HepG2 (cell line): ENCODE data around the gene CRAMP1. TPM values are rescaled to one million over a fixed set of nuclear protein-coding genes. Genes with fewer than 3 reads are reported as not detected.

ENCODE experiments used
- ATAC-seq: fragments of 200-7000 bp; cut with Tn5 transposase; 3 replicates; pipeline ENCODE4 v1.9.1; 2020; ENCODE audit warnings: mild to moderate bottlenecking, moderate library complexity
- BruUV-seq: library from RNA; stranded (reverse); fragments of 400-500 nt; replicated peaks from 2 replicates; lab custom pipeline; 2021; lab: Mats Ljungman, UMichigan
- CTCF ChIA-PET: fragments of 300-600 bp; formaldehyde crosslinking; extraction: SDS; loops from one replicate; lab custom pipeline; 2021; ENCODE audit warnings: low total read pairs, inconsistent platforms, low intra/inter-chr PET ratio; lab: Yijun Ruan, JAX
- POLR2A ChIA-PET: fragments of 350-600 bp; sonication (Branson Sonifier 250); formaldehyde crosslinking; loops from one replicate; lab custom pipeline; 2020; ENCODE audit warnings: antibody characterized with exemption, inconsistent platforms; lab: Yijun Ruan, JAX
- DNase-seq: peaks from one replicate; pipeline ENCODE4 v3.0.0-alpha.2; 2015; ENCODE audit warnings: low spot score
- FAIRE-seq: peaks from 3 replicates; lab custom pipeline; 2011; peaks lifted over from hg19 to GRCh38; lab: Jason Lieb, UNC
- H2AFZ ChIP-seq: one replicate; pipeline ENCODE4 v1.6.1; 2011; ENCODE audit warnings: low read length, inconsistent platforms
- H3K27ac ChIP-seq: fragments of 300-600 bp; 3 replicates; pipeline ENCODE4 v1.8.0; 2011; ENCODE audit warnings: mixed run types, mild to moderate bottlenecking, mixed read lengths, low read length, inconsistent platforms; ENCODE audit not compliant: insufficient read depth; ENCODE audit errors: extremely low read length
- H3K27me3 ChIP-seq, 2 experiments: fragments of 200-600 bp in 1 of 2; 2 replicates in 1 of 2; 3 replicates in 1 of 2; pipeline versions ENCODE4 v1.6.0 to v1.8.0; 2011; ENCODE audit warnings: low read length in 2 of 2, mild to moderate bottlenecking in 2 of 2, moderate library complexity in 2 of 2, inconsistent platforms in 1 of 2; ENCODE audit not compliant: insufficient read depth in 2 of 2, control insufficient read depth in 1 of 2
- H3K36me3 ChIP-seq, 2 experiments: fragments of 200-600 bp in 1 of 2; replicated peaks in 1 of 2; 2 replicates in 1 of 2; 3 replicates in 1 of 2; pipeline versions ENCODE4 v1.5.1 to v1.8.0; 2011; ENCODE audit warnings: low read length in 2 of 2, inconsistent platforms in 1 of 2; ENCODE audit not compliant: insufficient read depth in 2 of 2, control insufficient read depth in 1 of 2
- H3K4me1 ChIP-seq: 2 replicates; pipeline ENCODE4 v1.5.1; 2012; ENCODE audit warnings: low read length, inconsistent platforms; ENCODE audit not compliant: insufficient read depth
- H3K4me2 ChIP-seq: 2 replicates; pipeline ENCODE4 v1.6.0; 2011; ENCODE audit warnings: low read depth, low read length, inconsistent platforms
- H3K4me3 ChIP-seq, 3 experiments: fragments of 200-600 bp in 1 of 3; sonication (generic), shearing (Covaris generic) in 1 of 3; replicated peaks in 1 of 3; 2 replicates each; pipeline ENCODE4 v1.5.1; 2011 to 2016; ENCODE audit warnings: low read length in 3 of 3, inconsistent platforms in 2 of 3, low read depth in 2 of 3, mild to moderate bottlenecking in 2 of 3, control low read depth in 1 of 3, mixed read lengths in 1 of 3; ENCODE audit not compliant: insufficient read depth in 1 of 3
- H3K79me2 ChIP-seq: one replicate; pipeline ENCODE4 v1.6.1; 2011; ENCODE audit warnings: low read length, inconsistent platforms; ENCODE audit not compliant: insufficient read depth
- H3K9ac ChIP-seq: 2 replicates; pipeline ENCODE4 v1.6.0; 2011; ENCODE audit warnings: mild to moderate bottlenecking, low read depth, low read length, inconsistent platforms; ENCODE audit not compliant: insufficient read depth
- H3K9me3 ChIP-seq: 2 replicates; pipeline ENCODE4 v1.5.1; 2012; ENCODE audit warnings: mild to moderate bottlenecking, low read length
- H4K20me1 ChIP-seq: 2 replicates; pipeline ENCODE4 v1.6.0; 2011; ENCODE audit warnings: inconsistent platforms, mild to moderate bottlenecking, low read length, moderate library complexity; ENCODE audit not compliant: insufficient read depth
- FOXK1 ChIP-seq: sonication (generic); formaldehyde crosslinking; IDR thresholded peaks from 2 replicates; pipeline ENCODE4 v1.4.0; 2020; ENCODE audit warnings: low read depth, missing genetic modification reagents, borderline replicate concordance
- IRF2 ChIP-seq: IDR thresholded peaks from 2 replicates; pipeline ENCODE4 v1.6.1; 2018; ENCODE audit warnings: missing genetic modification reagents, missing compliant biosample characterization
- KLF11 ChIP-seq: IDR thresholded peaks from 2 replicates; pipeline ENCODE4 v1.6.1; 2016; ENCODE audit warnings: missing compliant biosample characterization
- TCF7 ChIP-seq: sonication (generic); IDR thresholded peaks from 2 replicates; pipeline ENCODE4 v1.6.1; 2016; ENCODE audit warnings: antibody characterized with exemption, low read depth
- ZBTB8A ChIP-seq: sonication (generic); formaldehyde crosslinking; IDR thresholded peaks from 2 replicates; pipeline ENCODE4 v1.4.0; 2020; ENCODE audit warnings: mild to moderate bottlenecking, low read depth, missing genetic modification reagents, borderline replicate concordance
- ZKSCAN1 ChIP-seq: fragments of 150-350 bp; IDR thresholded peaks from 2 replicates; pipeline ENCODE4 v1.6.1; 2014; ENCODE audit warnings: low read length
- ZNF235 ChIP-seq: sonication (generic); formaldehyde crosslinking; IDR thresholded peaks from 2 replicates; pipeline ENCODE4 v1.8.1; 2023; ENCODE audit warnings: mild to moderate bottlenecking, missing genetic modification reagents, borderline replicate concordance
- ZNF263 ChIP-seq: sonication (generic); formaldehyde crosslinking; IDR thresholded peaks from 2 replicates; pipeline ENCODE4 v1.4.0; 2020; ENCODE audit warnings: missing genetic modification reagents
- ZNF317 ChIP-seq: sonication (generic); formaldehyde crosslinking; IDR thresholded peaks from 2 replicates; pipeline ENCODE4 v1.5.0; 2020; ENCODE audit warnings: mild to moderate bottlenecking, missing genetic modification reagents
- ZNF343 ChIP-seq: sonication (generic); formaldehyde crosslinking; IDR thresholded peaks from 2 replicates; pipeline ENCODE4 v1.4.0; 2020; ENCODE audit warnings: mild to moderate bottlenecking, missing genetic modification reagents
- ZNF382 ChIP-seq: sonication (generic); formaldehyde crosslinking; IDR thresholded peaks from 2 replicates; pipeline ENCODE4 v1.5.0; 2020; ENCODE audit warnings: missing genetic modification reagents, mild to moderate bottlenecking, borderline replicate concordance
- ZNF530 ChIP-seq: sonication (generic); formaldehyde crosslinking; IDR thresholded peaks from 2 replicates; pipeline ENCODE4 v1.5.0; 2020; ENCODE audit warnings: low read depth, mild to moderate bottlenecking, missing genetic modification reagents
- WGBS: methylation state at CpG from one replicate; pipeline ENCODE4 v1.1.6; 2017; ENCODE audit warnings: low lambda C conversion rate; 5-methylcytosine and 5-hydroxymethylcytosine counted together
- in situ Hi-C: cut with HindIII; loops from 2 replicates; pipeline ENCODE4 v1.10.0; 2017; ENCODE audit warnings: low pct_unique_long_range_greater_than_20kb; ENCODE audit not compliant: extremely low pct_ligation_motif_present
- intact Hi-C: fragments of 100-400 bp; cut with micrococcal nuclease; formaldehyde crosslinking; loops from one replicate; pipeline ENCODE4 v1.10.0; 2022; ENCODE audit not compliant: unreplicated experiment
- polyA plus RNA-seq, 8 experiments: library from polyadenylated mRNA; depleted of rRNA in 3 of 8; stranded (reverse) in 7 of 8; unstranded in 1 of 8; fragments of >200 nt; fragmentation: Illumina TruSeq in 4 of 8; extraction: Trizol in 4 of 8; gene quantifications; 2 replicates each; pipeline versions ENCODE4 v1.2.1 to v1.2.3, GENCODE V29; 2011 to 2016; ENCODE audit warnings: low read depth in 4 of 8, missing spikeins in 1 of 8, mixed read lengths in 1 of 8; ENCODE audit not compliant: insufficient read depth in 1 of 8
- total RNA-seq, 5 experiments: library from RNA; depleted of rRNA; stranded (reverse); fragments of >200 nt; fragmentation: Illumina TruSeq; extraction: Trizol; gene quantifications; 2 replicates each; pipeline ENCODE4 v1.2.3, GENCODE V29; 2016; ENCODE audit warnings: low read depth in 1 of 5
- TF ChIP-seq, protein P1 (sequence below): IDR thresholded peaks from 2 replicates; pipeline ENCODE4 v1.6.1; 2016; ENCODE audit warnings: low read depth, borderline replicate concordance
- TF ChIP-seq, protein P2 (sequence below): sonication (generic); formaldehyde crosslinking; IDR thresholded peaks from 2 replicates; pipeline ENCODE4 v1.9.0; 2021; ENCODE audit warnings: missing genetic modification reagents, mild to moderate bottlenecking, borderline replicate concordance
- TF ChIP-seq, protein P3 (sequence below): sonication (generic); formaldehyde crosslinking; IDR thresholded peaks from 2 replicates; pipeline ENCODE4 v1.4.0; 2020; ENCODE audit warnings: missing genetic modification reagents
- TF ChIP-seq, protein P4 (sequence below): sonication (generic); formaldehyde crosslinking; IDR thresholded peaks from 2 replicates; pipeline ENCODE4 v1.5.1; 2020; ENCODE audit warnings: missing genetic modification reagents, mild to moderate bottlenecking, borderline replicate concordance

Gene CRAMP1
- total and polyA plus RNA-seq, 2 of the 13 experiments (the other 11 are each of a cell fraction or from before 2014, with no cell fraction given), result 6.8 to 9.7 TPM

DNA sequence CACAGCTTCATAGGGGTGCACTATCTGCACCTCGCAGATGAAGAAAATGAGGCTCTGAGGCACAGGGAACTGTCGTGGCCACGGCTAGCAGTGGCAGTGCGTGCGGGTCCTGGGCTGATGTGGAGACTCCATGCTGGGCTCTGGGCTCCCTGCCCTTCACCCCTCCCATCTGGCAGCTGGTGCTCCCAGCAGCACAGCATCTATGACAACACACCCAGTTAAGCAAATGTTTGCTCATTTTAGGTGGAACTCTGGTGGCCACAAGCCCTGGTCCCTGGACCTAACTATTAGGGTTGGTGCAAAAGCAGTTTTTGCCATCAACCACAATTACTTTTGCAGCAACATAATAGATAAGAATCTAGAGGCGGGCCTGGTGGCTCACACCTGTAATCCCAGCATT lies 31.2 kb upstream of the CRAMP1 start:
- in situ Hi-C loops, result no loop called here
- Histone ChIP-seq H3K9me3 (no peaks in the 10 kb centered on the region), H3K9ac (no peak overlapping the region), H3K36me3 (peaks cover 8 to 30% of the 10 kb centered on the region in 2 experiments; a peak in 4 of 5 replicates), H4K20me1 (no peaks in the 10 kb centered on the region), H3K4me1 (peaks cover 11% of the 10 kb centered on the region), H2AFZ (no peak overlapping the region), H3K79me2 (no peaks in the 10 kb centered on the region), H3K27me3 (no peaks in the 10 kb centered on the region), H3K4me2 (no peak overlapping the region)
- CTCF ChIA-PET, result no interaction called here
- no peak for FAIRE-seq
- intact Hi-C loops, result no loop called here
- no peak for DNase-seq
- POLR2A ChIA-PET, result no interaction called here
- WGBS, result 91% methylated on average over 6 of the region's 6 CpGs
- no TSS peak for BruUV-seq
- TF ChIP-seq KLF11 (CRISPR knock-in tag) (no peak), ZKSCAN1 (no peak), IRF2 (no peak), ZNF263 (CRISPR knock-in tag) (peak; percentile 69), TCF7 (no peak)
- TF ChIP-seq, protein P1, sequence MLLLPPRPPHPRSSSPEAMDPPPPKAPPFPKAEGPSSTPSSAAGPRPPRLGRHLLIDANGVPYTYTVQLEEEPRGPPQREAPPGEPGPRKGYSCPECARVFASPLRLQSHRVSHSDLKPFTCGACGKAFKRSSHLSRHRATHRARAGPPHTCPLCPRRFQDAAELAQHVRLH (CRISPR knock-in tag), result no peak
- TF ChIP-seq, all 625 proteins: peak for 1
- ATAC-seq, result peak; percentile 65
- Histone ChIP-seq H3K27ac (no peak overlapping the region), H3K4me3 (no peak overlapping the region)

DNA sequence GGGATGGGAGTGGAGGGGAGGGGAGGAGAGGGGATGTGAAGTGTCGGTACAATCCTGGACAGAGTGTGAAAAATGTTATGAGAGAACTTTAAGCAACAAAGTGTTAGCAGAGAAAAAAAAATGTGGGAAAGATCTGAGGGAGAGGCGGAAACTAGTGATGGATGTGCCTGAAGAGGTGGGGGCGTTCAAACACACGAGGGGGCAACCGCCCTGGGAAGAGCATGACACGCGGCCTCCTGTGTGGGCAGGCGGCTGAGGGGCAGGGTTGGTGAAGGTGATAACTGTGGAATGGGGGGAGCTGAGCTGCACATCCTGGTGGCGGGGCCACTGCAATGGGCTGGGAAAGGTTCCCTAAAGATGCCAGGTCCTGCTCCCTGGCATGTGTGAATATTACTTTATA lies 30.4 kb upstream of the CRAMP1 start:
- in situ Hi-C loops (no loop called here), intact Hi-C loops (no loop called here)
- FAIRE-seq (no peak), DNase-seq (no peak), ATAC-seq (no peak)
- POLR2A ChIA-PET, result no interaction called here
- CTCF ChIA-PET, result no interaction called here
- no peaks in the 10 kb centered on the region for H3K79me2 ChIP-seq
- no peak overlapping the region for H2AFZ ChIP-seq
- H4K20me1 ChIP-seq, result no peaks in the 10 kb centered on the region
- no peaks in the 10 kb centered on the region for H3K9me3 ChIP-seq
- no peak overlapping the region for H3K4me2 ChIP-seq
- WGBS, result 95% methylated on average over 9 of the region's 9 CpGs
- peaks cover 10 to 38% of the 10 kb centered on the region in 2 experiments; a peak in 4 of 5 replicates for H3K36me3 ChIP-seq
- H3K27me3 ChIP-seq, result no peaks in the 10 kb centered on the region
- BruUV-seq, result no TSS peak
- no peak overlapping the region for H3K9ac ChIP-seq
- TF ChIP-seq FOXK1 (CRISPR knock-in tag) (no peak), ZNF382 (CRISPR knock-in tag) (no peak), ZNF530 (CRISPR knock-in tag) (no peak), ZBTB8A (CRISPR knock-in tag) (no peak), ZNF317 (CRISPR knock-in tag) (no peak), ZNF263 (CRISPR knock-in tag) (no peak), ZNF235 (CRISPR knock-in tag) (no peak), ZNF343 (CRISPR knock-in tag) (no peak)
- TF ChIP-seq, protein P2, sequence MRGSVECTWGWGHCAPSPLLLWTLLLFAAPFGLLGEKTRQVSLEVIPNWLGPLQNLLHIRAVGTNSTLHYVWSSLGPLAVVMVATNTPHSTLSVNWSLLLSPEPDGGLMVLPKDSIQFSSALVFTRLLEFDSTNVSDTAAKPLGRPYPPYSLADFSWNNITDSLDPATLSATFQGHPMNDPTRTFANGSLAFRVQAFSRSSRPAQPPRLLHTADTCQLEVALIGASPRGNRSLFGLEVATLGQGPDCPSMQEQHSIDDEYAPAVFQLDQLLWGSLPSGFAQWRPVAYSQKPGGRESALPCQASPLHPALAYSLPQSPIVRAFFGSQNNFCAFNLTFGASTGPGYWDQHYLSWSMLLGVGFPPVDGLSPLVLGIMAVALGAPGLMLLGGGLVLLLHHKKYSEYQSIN (CRISPR knock-in tag), result no peak
- TF ChIP-seq, protein P3, sequence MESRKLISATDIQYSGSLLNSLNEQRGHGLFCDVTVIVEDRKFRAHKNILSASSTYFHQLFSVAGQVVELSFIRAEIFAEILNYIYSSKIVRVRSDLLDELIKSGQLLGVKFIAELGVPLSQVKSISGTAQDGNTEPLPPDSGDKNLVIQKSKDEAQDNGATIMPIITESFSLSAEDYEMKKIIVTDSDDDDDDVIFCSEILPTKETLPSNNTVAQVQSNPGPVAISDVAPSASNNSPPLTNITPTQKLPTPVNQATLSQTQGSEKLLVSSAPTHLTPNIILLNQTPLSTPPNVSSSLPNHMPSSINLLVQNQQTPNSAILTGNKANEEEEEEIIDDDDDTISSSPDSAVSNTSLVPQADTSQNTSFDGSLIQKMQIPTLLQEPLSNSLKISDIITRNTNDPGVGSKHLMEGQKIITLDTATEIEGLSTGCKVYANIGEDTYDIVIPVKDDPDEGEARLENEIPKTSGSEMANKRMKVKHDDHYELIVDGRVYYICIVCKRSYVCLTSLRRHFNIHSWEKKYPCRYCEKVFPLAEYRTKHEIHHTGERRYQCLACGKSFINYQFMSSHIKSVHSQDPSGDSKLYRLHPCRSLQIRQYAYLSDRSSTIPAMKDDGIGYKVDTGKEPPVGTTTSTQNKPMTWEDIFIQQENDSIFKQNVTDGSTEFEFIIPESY (CRISPR knock-in tag), result no peak
- TF ChIP-seq, protein P4, sequence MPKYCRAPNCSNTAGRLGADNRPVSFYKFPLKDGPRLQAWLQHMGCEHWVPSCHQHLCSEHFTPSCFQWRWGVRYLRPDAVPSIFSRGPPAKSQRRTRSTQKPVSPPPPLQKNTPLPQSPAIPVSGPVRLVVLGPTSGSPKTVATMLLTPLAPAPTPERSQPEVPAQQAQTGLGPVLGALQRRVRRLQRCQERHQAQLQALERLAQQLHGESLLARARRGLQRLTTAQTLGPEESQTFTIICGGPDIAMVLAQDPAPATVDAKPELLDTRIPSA (CRISPR knock-in tag), result no peak
- no peak overlapping the region for H3K4me3 ChIP-seq
- peaks cover 11% of the 10 kb centered on the region for H3K4me1 ChIP-seq
- no peak overlapping the region for H3K27ac ChIP-seq
